ENCODE measurements around the gene ENPP1.

Gene ENPP1

DNA sequence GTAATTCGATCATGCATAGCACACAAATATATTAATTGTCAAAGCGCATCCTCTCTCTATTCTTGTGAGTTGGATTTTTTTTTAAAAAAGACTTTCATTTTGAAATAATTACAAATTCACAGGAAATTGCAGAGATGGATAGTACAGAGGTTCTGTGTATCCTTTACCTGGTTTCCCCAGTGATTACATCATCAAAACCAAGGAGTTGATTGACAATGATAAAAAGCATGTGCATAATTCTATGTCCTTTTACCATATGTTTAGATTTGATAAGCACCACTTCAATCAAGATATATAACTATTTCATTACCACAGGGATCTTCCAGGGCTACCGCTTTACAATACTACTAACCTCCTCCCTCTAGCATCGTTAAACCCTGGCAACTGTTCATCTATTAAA lies 103.1 kb downstream of the ENPP1 start:
- in situ Hi-C loops (cut with MboI; ENCODE audit: low sequenced_read_pairs): loop anchor here (25.0 kb wide), 1 partner anchor 301 kb away; no protein-coding TSS in a partner anchor

DNA sequence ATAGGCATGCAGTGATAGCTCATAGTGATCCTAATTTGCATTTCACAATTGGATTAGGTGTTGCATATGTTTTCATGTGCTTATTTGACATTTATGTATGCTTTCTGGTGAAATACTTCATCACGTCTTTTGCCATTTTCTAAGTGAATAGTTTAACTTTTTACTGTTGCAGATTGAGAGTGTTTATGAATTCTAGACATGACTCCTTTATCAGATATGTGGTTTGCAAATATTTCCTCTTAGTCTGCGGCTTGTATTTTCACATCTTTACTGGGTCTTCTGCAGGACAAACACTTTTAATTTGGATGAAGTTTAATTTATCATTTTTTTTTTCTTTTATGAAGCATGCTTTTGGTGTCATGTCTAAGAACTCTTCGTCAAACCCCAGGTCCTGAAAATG lies 104.1 kb downstream of the ENPP1 start:
- in situ Hi-C loops (cut with MboI; ENCODE audit: low sequenced_read_pairs): loop anchor here (25.0 kb wide), 1 partner anchor 300 kb away; no protein-coding TSS in a partner anchor

DNA sequence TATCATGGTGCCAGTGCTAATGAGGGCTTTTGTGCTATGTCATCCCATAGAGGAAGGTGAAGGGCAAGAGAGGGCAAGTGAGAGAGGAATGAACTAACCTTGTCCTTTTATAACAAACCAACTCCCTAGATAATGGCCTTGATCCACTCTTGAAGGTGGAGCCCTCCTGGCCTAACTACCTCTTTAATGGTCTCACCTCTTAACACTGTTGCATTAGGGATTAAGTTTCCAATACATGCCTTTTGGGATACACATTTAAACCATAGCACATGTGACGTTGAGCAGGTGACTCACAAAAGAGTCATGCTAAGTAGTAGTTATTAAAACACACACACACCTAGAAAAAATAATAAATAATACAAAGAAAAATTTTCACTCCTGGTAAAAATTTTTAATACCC lies 106.4 kb downstream of the ENPP1 start:
- in situ Hi-C loops (cut with MboI; ENCODE audit: low sequenced_read_pairs): loop anchor here (25.0 kb wide), 1 partner anchor 298 kb away; no protein-coding TSS in a partner anchor

DNA sequence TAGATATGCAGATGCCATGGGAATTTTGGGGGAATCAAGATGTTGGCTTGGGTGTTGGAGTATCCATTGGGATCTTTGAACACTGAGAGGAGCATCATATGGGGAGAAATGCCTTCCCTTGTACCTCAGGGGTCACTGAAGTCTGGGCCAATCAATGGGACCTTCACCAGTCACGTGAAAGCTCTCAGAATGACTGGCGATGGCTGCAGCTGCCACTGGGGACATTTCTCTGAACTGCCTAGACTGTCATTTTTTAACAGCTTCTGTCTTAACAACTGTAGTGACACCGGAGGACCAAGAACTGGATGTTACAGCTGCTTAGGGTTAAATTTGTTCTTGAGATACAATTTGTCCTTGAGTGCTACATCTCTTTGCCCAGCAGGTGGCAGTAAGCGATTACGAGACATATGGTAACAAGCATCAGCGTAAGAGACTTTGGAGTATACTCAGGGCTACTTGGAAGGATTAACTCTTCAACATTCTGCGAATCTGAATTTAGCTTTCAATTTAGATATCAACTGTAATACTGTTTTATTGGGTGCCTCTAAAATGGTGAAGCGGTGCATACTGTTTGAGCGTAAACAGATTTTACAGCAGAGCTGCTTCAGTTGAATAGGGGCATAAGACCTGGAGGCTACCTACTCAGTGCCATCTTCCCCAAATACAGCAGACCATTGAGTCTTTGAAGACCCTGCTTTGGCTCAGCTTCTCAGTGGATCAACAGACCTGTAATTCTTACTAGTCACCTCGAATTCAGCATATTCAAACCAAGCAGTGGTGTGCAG lies 107.3 kb downstream of the ENPP1 start:
- in situ Hi-C loops (cut with MboI; ENCODE audit: low sequenced_read_pairs): loop anchor here (25.0 kb wide), 1 partner anchor 297 kb away; no protein-coding TSS in a partner anchor

DNA sequence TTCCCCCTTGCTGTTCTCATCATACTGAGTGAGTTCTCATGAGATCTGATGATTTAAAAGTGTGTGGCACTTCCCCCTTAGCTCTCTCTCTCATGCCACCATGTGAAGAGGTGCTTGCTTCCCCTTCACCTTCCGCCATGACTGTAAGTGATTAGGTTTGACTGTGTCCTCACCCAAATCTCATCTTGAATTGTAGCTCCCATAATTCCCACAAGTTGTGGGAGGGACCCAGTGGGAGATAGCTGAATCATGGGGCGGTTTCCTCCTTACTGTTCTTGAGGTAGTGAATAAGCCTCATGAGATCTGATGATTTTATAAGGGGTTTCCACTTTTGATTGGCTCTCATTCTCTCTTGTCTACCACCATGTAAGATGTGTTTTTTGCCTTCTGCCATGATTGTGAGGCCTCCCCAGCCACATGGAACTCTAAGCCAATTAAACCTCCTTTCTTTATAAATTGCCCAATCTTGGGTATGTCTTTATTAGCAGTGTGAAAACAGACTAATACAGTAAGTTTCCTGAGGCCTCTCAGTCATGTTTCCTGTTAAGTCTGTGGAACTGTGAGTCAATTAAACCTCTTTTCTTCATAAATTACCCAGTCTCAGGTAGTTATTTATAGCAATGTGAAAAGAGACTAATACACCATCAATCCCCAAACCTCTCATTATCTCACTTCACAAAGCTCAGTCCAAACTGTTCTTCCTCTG lies 108.4 kb downstream of the ENPP1 start:
- in situ Hi-C loops (cut with MboI; ENCODE audit: low sequenced_read_pairs): loop anchor here (25.0 kb wide), 1 partner anchor 296 kb away; no protein-coding TSS in a partner anchor

DNA sequence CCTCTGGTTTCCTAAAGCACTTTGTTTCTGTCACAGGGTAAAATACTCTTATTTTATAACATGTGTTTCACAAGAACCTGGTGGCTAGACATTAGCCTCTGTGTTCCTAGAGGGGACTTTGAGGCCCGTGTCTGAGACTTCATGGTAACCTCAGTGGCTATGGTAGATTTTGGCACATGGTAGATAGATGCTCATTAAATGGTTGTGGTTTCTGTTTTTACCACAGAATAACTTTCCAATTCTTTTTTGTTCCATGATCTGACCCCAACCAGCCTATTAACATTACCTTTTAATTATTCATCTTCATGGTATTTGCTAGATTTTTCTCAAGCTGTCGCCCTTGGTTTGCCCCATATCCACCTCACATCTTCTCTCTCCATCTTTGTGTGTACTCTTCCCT lies 109.0 kb downstream of the ENPP1 start:
- in situ Hi-C loops (cut with MboI; ENCODE audit: low sequenced_read_pairs): loop anchor here (25.0 kb wide), 1 partner anchor 295 kb away; no protein-coding TSS in a partner anchor

DNA sequence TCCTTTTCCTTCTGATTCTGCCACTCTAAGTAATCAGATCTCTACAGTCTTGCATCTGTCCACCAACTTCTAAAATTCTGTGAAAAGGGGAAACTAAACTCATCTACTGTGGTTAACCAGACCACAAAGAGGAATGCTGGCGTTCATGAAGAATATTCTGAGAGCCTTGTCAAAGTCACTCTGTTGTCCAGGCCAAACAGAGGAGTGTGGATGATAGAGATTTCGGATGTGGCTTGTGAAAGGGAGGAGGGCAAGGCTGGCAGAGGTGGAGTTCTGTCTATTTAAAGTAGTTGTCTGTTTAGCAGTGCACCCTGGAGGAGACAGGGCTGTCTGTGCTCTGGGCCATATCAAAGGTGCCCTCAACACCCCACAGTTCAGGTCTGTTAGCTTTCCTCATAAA lies 109.5 kb downstream of the ENPP1 start:
- in situ Hi-C loops (cut with MboI; ENCODE audit: low sequenced_read_pairs): loop anchor here (25.0 kb wide), 1 partner anchor 295 kb away; no protein-coding TSS in a partner anchor

DNA sequence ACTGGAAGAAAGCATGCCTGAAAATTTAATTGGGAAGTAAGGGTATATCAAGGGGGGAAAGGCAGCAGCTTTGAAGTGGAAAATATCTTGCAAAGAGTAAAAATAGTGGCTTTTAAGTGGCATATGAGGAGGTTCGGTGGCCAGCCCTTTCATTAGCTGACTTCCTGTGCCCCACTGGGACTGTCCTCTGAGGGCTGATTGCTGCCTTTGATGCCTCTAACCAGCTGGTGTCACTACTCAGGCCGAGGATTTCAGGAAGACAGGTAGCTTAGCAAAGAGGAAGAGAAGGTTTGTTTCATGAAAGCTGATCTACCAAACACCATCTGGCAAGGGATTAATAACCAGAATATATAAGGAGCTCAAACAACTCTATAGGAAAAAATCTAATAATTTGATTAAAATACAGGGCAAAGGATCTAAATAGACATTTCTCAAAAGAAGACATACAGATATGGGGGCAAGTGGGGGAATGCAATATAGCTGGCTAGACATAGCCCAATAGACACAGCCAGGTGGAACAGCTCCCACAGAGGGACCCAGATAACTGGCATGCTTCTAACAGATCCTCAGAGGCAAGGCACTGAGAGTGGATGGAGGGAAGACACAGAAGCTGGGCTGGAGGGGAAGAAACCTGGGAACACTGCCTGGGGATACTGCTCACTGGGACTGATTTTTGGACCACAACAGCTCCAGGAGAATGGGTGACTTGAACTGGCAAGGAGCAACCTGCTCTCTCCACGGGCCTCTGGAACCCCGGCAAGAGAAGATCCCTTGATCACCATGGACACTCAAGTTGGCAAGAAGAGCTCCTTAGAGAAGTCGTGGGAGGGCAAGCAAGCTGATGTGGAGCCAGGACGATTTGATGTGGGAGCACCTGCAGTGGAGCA lies 110.2 kb downstream of the ENPP1 start:
- in situ Hi-C loops (cut with MboI; ENCODE audit: low sequenced_read_pairs): loop anchor here (25.0 kb wide), 1 partner anchor 294 kb away; no protein-coding TSS in a partner anchor

DNA sequence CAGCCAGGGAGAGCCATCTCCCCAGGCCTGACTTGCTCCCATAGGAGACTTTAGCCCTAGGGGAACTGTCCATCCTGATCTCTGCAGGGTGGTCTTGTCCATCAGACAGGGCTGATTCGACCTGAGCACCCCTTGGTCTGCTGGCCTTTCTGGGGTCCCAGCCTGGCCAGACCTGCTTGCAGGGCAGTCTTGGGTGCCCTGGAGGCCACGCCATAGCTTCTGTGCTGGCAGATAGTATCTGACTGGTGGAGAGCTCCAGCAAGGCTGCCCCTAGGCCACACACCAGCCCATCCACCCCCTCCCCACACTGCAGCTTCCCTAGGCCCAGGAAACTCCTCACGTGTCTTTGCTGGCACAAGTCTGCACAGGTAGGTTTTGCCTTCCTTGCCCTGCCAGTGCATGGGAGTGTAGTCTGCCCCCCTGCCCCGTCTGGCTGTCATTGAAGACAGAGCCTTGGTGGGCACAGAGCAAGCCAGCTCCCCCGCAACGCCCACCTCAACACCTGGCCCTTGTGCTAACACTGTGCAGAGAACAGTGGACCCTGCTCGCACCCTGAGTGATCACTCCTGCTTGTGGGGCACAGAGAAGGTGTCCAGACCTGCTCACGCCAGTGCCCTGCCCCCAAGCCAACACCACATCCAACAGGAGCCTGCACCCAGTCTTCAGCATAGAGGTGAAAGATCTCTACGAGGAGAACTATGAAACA lies 111.0 kb downstream of the ENPP1 start:
- in situ Hi-C loops (cut with MboI; ENCODE audit: low sequenced_read_pairs): loop anchor here (25.0 kb wide), 1 partner anchor 293 kb away; no protein-coding TSS in a partner anchor

DNA sequence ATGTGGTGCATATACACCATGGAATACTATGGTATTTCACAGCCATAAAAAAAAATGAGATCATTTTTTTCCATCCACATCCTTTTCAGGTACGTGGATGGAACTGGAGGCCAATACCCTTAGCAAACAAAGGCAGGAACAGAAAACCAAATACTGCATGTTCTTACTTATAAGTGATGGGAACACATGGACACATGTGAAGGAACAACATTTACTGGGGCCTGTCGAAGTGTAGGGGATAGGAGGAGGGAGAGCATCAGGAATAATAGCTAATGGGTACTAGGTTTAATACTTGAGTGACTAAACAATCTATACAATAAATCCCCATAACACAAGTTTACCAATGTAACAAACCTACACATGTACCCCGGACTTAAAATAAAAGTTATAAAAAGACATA lies 112.8 kb downstream of the ENPP1 start:
- in situ Hi-C loops (cut with MboI; ENCODE audit: low sequenced_read_pairs): loop anchor here (25.0 kb wide), 1 partner anchor 292 kb away; no protein-coding TSS in a partner anchor

DNA sequence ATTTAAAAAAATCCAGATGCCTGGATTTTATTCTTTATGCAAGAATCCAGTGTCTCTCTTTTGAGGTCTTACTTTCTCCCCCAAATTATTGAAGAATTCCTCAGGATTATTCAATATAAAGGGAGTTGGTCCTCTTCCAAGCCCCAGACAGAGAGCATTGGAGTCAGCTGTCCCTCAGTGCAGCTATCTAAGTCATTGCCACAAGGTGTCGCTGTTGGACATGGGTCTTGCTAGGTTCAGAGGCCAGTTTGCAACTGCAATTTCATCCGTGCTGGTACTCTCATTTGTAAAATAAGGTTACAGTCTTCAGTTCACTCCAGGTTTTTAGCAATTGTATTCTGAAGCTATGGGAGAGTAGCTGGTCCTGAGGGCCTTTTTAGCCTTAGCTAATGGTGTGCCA lies 115.5 kb downstream of the ENPP1 start:
- in situ Hi-C loops (cut with MboI; ENCODE audit: low sequenced_read_pairs): loop anchor here (25.0 kb wide), 1 partner anchor 289 kb away; no protein-coding TSS in a partner anchor

DNA sequence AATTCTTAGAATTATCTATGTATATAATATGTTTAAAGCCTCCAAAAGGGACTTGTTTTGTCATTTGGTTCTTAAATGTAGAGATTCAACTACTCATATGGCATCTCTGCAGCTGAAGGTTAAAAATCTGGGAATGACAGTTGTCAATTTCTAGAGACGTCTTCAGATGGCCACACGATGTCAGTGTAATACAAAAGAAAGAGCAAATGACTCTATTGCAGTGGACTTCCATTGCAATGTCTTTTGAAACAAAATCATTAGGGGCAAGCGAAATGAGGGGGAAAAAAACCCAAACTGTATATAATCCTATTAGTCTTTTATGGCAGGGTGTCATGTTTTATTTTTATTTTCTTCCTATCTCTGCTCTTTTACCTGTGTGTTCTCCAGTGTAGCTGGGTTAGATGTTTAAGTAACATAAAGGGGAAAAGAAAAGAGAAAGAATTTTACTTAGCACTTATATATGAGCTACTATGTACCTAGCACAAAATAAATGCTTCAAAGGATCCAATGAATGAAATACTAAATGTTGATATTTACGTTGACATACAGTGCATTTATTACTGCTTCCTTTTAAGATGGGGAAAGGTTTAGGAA lies 117.2 kb downstream of the ENPP1 start:
- in situ Hi-C loops (cut with MboI; ENCODE audit: low sequenced_read_pairs): loop anchor here (25.0 kb wide), 1 partner anchor 287 kb away; no protein-coding TSS in a partner anchor

DNA sequence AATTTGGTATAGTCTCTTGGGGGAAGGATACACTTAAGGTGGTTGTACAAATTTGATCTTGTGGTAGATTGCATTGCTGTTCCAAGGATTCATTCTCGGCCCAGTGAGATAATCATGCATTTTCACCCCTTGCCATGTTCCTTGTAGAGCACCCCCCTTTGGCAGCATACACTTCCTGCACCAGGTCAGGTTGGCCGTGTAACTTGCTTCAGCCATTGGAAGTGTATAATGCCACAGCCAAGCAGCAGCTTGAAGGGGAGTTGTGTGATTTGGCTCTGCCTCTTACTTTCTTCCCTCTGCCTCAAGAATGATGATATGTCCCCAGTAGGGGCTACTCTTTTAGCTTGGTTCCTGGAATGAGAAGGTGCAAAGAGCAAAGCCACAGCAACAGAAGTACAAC lies 121.4 kb downstream of the ENPP1 start:
- in situ Hi-C loops (cut with MboI; ENCODE audit: low sequenced_read_pairs): no loop called here

DNA sequence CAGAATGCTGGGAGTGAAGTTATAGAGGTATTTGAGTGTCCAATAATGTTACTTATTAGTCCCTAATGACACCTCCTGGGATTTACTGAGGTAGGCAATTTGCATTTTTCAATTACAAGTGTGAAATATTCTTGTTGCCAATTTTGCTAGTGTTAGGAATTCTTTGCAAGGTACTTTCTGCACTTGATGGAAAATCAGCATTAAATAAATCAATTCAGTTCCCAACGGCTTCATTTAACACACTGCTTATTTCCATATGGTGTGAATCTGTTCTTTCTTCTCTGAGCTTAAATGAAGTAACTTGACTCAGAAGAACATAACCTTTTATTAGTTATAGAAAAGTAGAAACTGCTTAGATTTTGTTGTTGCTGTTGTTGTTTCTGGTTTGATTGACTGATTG lies 122.2 kb downstream of the ENPP1 start:
- in situ Hi-C loops (cut with MboI; ENCODE audit: low sequenced_read_pairs): no loop called here

DNA sequence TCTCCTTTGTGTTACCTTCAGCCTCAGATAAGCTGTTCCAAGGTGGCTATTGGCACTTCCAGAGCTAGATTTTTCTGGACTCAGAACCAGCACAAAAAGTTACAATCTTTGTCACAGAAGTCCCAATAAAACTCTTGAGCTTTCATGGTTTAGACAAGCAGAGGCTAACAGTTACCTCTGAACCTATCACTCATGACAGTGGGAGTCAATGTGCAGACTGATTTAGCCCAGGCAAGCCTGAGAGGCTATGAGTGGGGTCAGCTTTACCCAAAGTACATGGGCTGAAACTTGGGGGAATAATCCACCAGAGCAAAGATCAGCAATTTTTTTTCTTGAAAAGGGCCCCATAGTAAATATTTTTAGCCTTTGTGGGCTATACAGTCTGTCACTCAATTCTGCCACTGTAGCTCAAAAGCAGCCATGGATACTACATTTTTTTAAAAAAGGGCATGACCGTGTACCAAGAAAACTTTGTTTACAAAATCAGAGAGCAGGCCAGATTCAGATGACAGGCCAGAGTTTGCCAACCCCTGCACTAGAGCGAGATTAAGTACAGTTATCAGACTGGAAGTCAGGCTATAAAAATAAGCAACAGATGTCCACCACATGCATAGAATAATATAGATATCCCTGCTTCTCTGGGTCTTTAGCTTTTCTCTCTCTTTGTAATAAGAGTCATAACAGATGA lies 123.4 kb downstream of the ENPP1 start:
- in situ Hi-C loops (cut with MboI; ENCODE audit: low sequenced_read_pairs): no loop called here

DNA sequence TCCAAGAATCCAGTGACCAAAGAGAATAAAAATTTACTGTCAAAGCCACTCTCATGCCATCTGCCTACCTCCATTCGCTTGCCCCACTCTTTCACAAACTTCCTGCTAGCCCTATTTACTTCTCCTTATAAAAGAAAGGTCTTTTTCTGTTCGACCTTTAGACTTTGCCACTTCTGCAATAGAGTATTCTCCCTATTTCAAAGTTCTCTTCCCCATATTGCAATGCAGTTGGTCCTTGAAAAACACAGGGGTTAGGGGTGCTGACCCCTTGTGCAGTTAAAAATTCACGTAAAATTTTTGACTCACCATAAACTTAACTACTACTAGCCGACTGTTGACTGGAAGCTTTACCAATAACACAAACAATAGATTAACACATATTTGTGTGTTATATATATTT lies 128.3 kb downstream of the ENPP1 start:
- in situ Hi-C loops (cut with MboI; ENCODE audit: low sequenced_read_pairs): no loop called here

DNA sequence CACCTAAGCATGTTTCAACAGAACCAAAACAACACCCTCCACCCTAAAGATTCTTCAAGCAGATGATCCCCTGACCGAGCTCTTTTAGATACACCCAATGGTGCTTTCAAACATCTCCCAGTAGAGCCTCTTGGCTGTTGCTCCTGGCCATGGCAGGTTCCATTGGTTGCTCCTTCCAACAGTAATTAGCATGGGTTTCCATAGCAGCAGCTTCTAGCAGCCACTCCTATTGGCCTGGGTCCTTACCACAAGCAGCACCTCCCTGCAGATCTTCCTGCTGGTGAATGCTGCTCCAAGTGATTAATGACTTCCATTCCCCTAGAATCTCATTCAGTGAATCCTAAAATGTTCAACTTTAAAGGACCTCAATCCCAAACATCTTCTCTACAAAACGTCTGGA lies 129.4 kb downstream of the ENPP1 start:
- in situ Hi-C loops (cut with MboI; ENCODE audit: low sequenced_read_pairs): no loop called here

DNA sequence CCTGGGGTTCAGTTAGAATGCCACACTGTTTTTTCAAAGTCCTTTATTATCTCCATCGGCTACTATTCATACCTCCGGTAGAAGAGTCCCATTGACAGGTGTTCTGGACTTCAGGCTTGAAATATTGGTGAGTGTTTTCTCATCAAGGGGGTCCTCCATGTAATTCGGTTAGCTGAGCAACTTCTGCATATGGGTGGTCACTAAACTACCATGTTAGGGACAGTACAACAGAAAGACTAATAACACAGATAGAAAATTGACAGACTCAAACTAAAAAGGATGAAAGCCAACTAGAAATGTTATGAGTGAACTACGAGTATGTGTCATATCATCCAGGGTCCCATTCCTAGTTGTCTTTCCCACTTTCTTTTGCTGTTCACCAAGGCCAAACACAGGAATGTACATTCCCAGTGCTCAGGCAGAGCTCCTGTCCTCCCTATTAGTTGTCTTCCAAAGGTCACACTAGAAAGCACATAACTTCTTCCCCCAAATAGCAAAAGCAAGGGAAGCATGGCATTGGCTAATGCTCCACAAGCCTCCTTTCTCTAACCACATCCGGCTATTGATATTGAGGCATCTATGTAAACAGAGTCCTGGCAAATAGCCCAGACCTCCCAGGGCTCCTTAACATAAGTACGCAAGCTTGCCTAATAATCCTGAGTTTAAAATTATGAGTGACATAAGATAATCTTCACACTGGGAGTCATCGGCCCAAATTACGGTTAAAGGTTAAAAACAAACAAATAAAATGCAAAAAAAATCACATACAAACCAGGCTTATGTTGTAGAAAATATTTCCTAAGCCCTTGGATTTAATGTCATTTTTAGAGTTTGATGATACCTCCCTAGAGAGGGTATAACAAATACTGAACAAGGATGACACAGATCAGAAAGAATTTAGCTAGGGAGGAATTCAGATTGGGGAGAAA lies 130.1 kb downstream of the ENPP1 start:
- in situ Hi-C loops (cut with MboI; ENCODE audit: low sequenced_read_pairs): no loop called here

Data from HL-60/S4 treated with retinoic acid at 250 ng/mL for 4 days and 3 days (cell line).